ENCODE data around the gene ATF5.

- no peak for TF ChIP-seq CTCF (IDR thresholded peaks at IDR 0.05)
- peak in 2 of 3 donors; percentile 56 to 65 for TF ChIP-seq POLR2A (IDR thresholded peaks at IDR 0.05)
These were observed 25.9 kb downstream of the ATF5 start for GRCh38 chr19:49954933-49955332.
